OCI-LY1 (cell line): Measurements from ENCODE around the gene NUP62.
A peak's percentile ranks its signal among the peaks of the same experiment; 100 is the strongest.

Source experiments
- H2AFZ ChIP-seq: fragments of 200-600 bp; sonication (generic), shearing (Covaris generic); 2 replicates; pipeline ENCODE4 v1.6.0; 2014; ENCODE audit warnings: antibody characterized with exemption, mild to moderate bottlenecking, low read length
- H3F3A ChIP-seq: fragments of 200-600 bp; sonication (generic), shearing (Covaris generic); 2 replicates; pipeline ENCODE4 v1.6.0; 2014; ENCODE audit warnings: mild to moderate bottlenecking, antibody characterized with exemption, low read length, moderate library complexity; ENCODE audit not compliant: insufficient read depth
- H3K27ac ChIP-seq: fragments of 200-600 bp; sonication (generic); 2 replicates; pipeline ENCODE4 v1.5.1; 2014; ENCODE audit warnings: low read length, mixed run types, mild to moderate bottlenecking, low read depth; ENCODE audit not compliant: poor library complexity, severe bottlenecking
- H3K27me3 ChIP-seq: fragments of 200-600 bp; sonication (generic); 2 replicates; pipeline ENCODE4 v1.6.0; 2014; ENCODE audit warnings: antibody characterized with exemption, mild to moderate bottlenecking, low read length, moderate library complexity; ENCODE audit not compliant: insufficient read depth
- H3K36me3 ChIP-seq: fragments of 200-600 bp; sonication (generic); 2 replicates; pipeline ENCODE4 v1.6.1; 2014; ENCODE audit warnings: mild to moderate bottlenecking, antibody characterized with exemption, low read length, moderate library complexity, mixed read lengths; ENCODE audit not compliant: insufficient read depth
- H3K4me1 ChIP-seq: fragments of 200-600 bp; sonication (generic); 2 replicates; pipeline ENCODE4 v1.5.1; 2014; ENCODE audit warnings: mild to moderate bottlenecking, low read length, moderate library complexity; ENCODE audit not compliant: insufficient read depth, severe bottlenecking
- H3K4me2 ChIP-seq: fragments of 200-600 bp; sonication (generic), shearing (Covaris generic); 2 replicates; pipeline ENCODE4 v1.6.1; 2014; ENCODE audit warnings: low read length
- H3K4me3 ChIP-seq: fragments of 200-600 bp; sonication (generic); 2 replicates; pipeline ENCODE4 v1.5.1; 2014; ENCODE audit warnings: low read length, low read depth, mild to moderate bottlenecking, mixed read lengths; ENCODE audit not compliant: poor library complexity, severe bottlenecking
- H3K79me2 ChIP-seq: fragments of 200-600 bp; shearing (Covaris generic); 2 replicates; pipeline ENCODE4 v1.6.1; 2016; ENCODE audit warnings: mixed run types, low read length, mixed read lengths; ENCODE audit not compliant: insufficient read depth
- H3K9ac ChIP-seq: fragments of 200-600 bp; sonication (generic), shearing (Covaris generic); 2 replicates; pipeline ENCODE4 v1.6.1; 2014; ENCODE audit warnings: mild to moderate bottlenecking, low read length, mixed read lengths
- H3K9me2 ChIP-seq: fragments of 200-600 bp; sonication (generic), shearing (Covaris generic); 2 replicates; pipeline ENCODE4 v1.6.1; 2014; ENCODE audit warnings: low read depth, mild to moderate bottlenecking, low read length, mixed read lengths
- H3K9me3 ChIP-seq: fragments of 200-600 bp; shearing (Covaris generic); 2 replicates; pipeline ENCODE4 v1.6.1; 2014; ENCODE audit warnings: low read length, mixed read lengths
- H4K20me1 ChIP-seq: fragments of 200-600 bp; sonication (generic), shearing (Covaris generic); 2 replicates; pipeline ENCODE4 v1.6.0; 2016; ENCODE audit warnings: mild to moderate bottlenecking, low read length; ENCODE audit not compliant: insufficient read depth
- EZH2 ChIP-seq: fragments of 200-600 bp; sonication (generic), shearing (Covaris generic); IDR thresholded peaks from 2 replicates; pipeline ENCODE4 v1.8.0; 2017; ENCODE audit warnings: borderline replicate concordance, mixed run types, mild to moderate bottlenecking, antibody characterized with exemption, low read length, moderate library complexity, mixed read lengths
- TF ChIP-seq, protein P1 (sequence below): fragments of 200-600 bp; sonication (generic), shearing (Covaris generic); IDR thresholded peaks from 2 replicates; pipeline ENCODE4 v1.5.1; 2017; ENCODE audit warnings: mild to moderate bottlenecking, antibody characterized with exemption, low read length, moderate library complexity, mixed read lengths

NUP62 gene

GRCh38 chr19:49888510-49888824 is 40.8 kb downstream of the NUP62 start:
- H3K9ac ChIP-seq, result no peak overlapping the region
- H3K9me2 ChIP-seq, result no peaks in the 10 kb centered on the region
- H3K9me3 ChIP-seq, result no peaks in the 10 kb centered on the region
- 0 out of 2 replicates have a peak, but pooled peaks cover 2% of the 10 kb centered on the region for H3F3A ChIP-seq
- H3K4me3 ChIP-seq, result peak overlapping the region; percentile 26
- no peaks in the 10 kb centered on the region for H3K27me3 ChIP-seq
- peak overlapping the region; percentile 44 for H3K27ac ChIP-seq
- H3K4me1 ChIP-seq, result peaks cover 39% of the 10 kb centered on the region
- no peak overlapping the region for H2AFZ ChIP-seq
- TF ChIP-seq EZH2, result no peak
- TF ChIP-seq, protein P1, sequence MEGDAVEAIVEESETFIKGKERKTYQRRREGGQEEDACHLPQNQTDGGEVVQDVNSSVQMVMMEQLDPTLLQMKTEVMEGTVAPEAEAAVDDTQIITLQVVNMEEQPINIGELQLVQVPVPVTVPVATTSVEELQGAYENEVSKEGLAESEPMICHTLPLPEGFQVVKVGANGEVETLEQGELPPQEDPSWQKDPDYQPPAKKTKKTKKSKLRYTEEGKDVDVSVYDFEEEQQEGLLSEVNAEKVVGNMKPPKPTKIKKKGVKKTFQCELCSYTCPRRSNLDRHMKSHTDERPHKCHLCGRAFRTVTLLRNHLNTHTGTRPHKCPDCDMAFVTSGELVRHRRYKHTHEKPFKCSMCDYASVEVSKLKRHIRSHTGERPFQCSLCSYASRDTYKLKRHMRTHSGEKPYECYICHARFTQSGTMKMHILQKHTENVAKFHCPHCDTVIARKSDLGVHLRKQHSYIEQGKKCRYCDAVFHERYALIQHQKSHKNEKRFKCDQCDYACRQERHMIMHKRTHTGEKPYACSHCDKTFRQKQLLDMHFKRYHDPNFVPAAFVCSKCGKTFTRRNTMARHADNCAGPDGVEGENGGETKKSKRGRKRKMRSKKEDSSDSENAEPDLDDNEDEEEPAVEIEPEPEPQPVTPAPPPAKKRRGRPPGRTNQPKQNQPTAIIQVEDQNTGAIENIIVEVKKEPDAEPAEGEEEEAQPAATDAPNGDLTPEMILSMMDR, result no peak
- peak overlapping the region; percentile 43; the same call in 1 of the 2 replicates for H3K4me2 ChIP-seq
- no peaks in the 10 kb centered on the region for H3K79me2 ChIP-seq
- no peaks in the 10 kb centered on the region for H4K20me1 ChIP-seq
- H3K36me3 ChIP-seq, result peaks cover 20% of the 10 kb centered on the region

GRCh38 chr19:49887665-49888509 is 41.4 kb downstream of the NUP62 start:
- Histone ChIP-seq H2AFZ (no peak overlapping the region), H3K79me2 (no peaks in the 10 kb centered on the region), H3K9me2 (no peaks in the 10 kb centered on the region), H3K9me3 (0 out of 2 replicates have a peak, but pooled peaks cover 3% of the 10 kb centered on the region), H3K27me3 (no peaks in the 10 kb centered on the region), H3K27ac (peak overlapping the region; percentile 16), H3K4me1 (peaks cover 39% of the 10 kb centered on the region), H3K4me3 (peak overlapping the region; percentile 26), H4K20me1 (no peaks in the 10 kb centered on the region), H3K9ac (no peak overlapping the region; the same call in 1 of the 2 replicates), H3K4me2 (peak overlapping the region; percentile 45; the same call in 1 of the 2 replicates), H3K36me3 (peaks cover 26% of the 10 kb centered on the region), H3F3A (0 out of 2 replicates have a peak, but pooled peaks cover 2% of the 10 kb centered on the region)
- TF ChIP-seq, protein P1, result no peak
- TF ChIP-seq EZH2, result no peak

- peaks cover 34% of the 10 kb centered on the region for H3K36me3 ChIP-seq
- H3K4me3 ChIP-seq, result no peak overlapping the region
- peaks cover 39% of the 10 kb centered on the region for H3K4me1 ChIP-seq
- H3K9me2 ChIP-seq, result no peaks in the 10 kb centered on the region
- TF ChIP-seq, protein P1, result no peak
- TF ChIP-seq EZH2, result no peak
- H3K9me3 ChIP-seq, result 0 out of 2 replicates have a peak, but pooled peaks cover 3% of the 10 kb centered on the region
- no peaks in the 10 kb centered on the region for H4K20me1 ChIP-seq
- no peak overlapping the region for H2AFZ ChIP-seq
- H3K4me2 ChIP-seq, result no peak overlapping the region; the same call in 1 of the 2 replicates
- H3K27me3 ChIP-seq, result no peaks in the 10 kb centered on the region
- no peak overlapping the region; the same call in 1 of the 2 replicates for H3K9ac ChIP-seq
- 0 out of 2 replicates have a peak, but pooled peaks cover 2% of the 10 kb centered on the region for H3F3A ChIP-seq
- H3K79me2 ChIP-seq, result no peaks in the 10 kb centered on the region
- H3K27ac ChIP-seq, result no peak overlapping the region
Observed at GRCh38 chr19:49887037-49887664, 42.2 kb downstream of the NUP62 start.
